SK-N-SH (cell line): ENCODE data around the gene MOSPD2. TPM values are rescaled to one million over a fixed set of nuclear protein-coding genes. Genes with fewer than 3 reads are reported as not detected.

Source experiments
- CTCF ChIA-PET: fragments of 300-600, 350-600 bp; formaldehyde crosslinking; extraction: SDS; loops from one replicate; lab custom pipeline; 2021; lab: Yijun Ruan, JAX
- POLR2A ChIA-PET: fragments of 350-600 bp; sonication (Branson Sonifier 250); formaldehyde crosslinking; extraction: SDS; loops from one replicate; lab custom pipeline; 2020; ENCODE audit warnings: antibody characterized with exemption, inconsistent platforms; lab: Yijun Ruan, JAX
- DNase-seq: peaks from one replicate; pipeline ENCODE4 v3.0.0; 2012
- H2AFZ ChIP-seq: fragments of 200-600 bp; sonication (generic); 2 replicates; pipeline ENCODE4 v1.8.1; 2016; ENCODE audit warnings: antibody characterized with exemption, mild to moderate bottlenecking, low read depth
- H3F3A ChIP-seq: fragments of 200-600 bp; sonication (generic); replicated peaks from 2 replicates; pipeline ENCODE3; 2016; ENCODE audit warnings: antibody characterized with exemption, mild to moderate bottlenecking; ENCODE audit not compliant: insufficient read depth
- H3K27ac ChIP-seq, 2 experiments: fragments of 200-500 bp in 1 of 2; fragments of 200-600 bp in 1 of 2; sonication (Bioruptor generic) in 1 of 2; sonication (generic), shearing (Covaris generic) in 1 of 2; 2 replicates each; pipeline versions ENCODE4 v1.5.1 to v1.6.1; 2014 to 2016; ENCODE audit warnings: low read depth in 2 of 2, inconsistent platforms in 1 of 2, low read length in 1 of 2, mild to moderate bottlenecking in 1 of 2, mixed read lengths in 1 of 2
- H3K27me3 ChIP-seq: fragments of 200-600 bp; sonication (generic), shearing (Covaris generic); 2 replicates; pipeline ENCODE4 v1.6.1; 2016; ENCODE audit warnings: mixed run types; ENCODE audit not compliant: insufficient read depth
- H3K36me3 ChIP-seq, 2 experiments: fragments of 200-500 bp in 1 of 2; fragments of 200-600 bp in 1 of 2; sonication (Bioruptor generic) in 1 of 2; sonication (generic) in 1 of 2; replicated peaks in 1 of 2; 2 replicates each; pipeline versions ENCODE3 to v1.5.1; 2014 to 2016; ENCODE audit warnings: low read length in 1 of 2, mild to moderate bottlenecking in 1 of 2; ENCODE audit not compliant: insufficient read depth in 2 of 2, control insufficient read depth in 1 of 2
- H3K4me1 ChIP-seq, 2 experiments: fragments of 200-500 bp in 1 of 2; fragments of 200-600 bp in 1 of 2; sonication (Bioruptor generic) in 1 of 2; sonication (generic), shearing (Covaris generic) in 1 of 2; 2 replicates each; pipeline versions ENCODE4 v1.5.1 to v1.6.1; 2014 to 2016; ENCODE audit warnings: low read depth in 1 of 2, low read length in 1 of 2, mixed run types in 1 of 2; ENCODE audit not compliant: insufficient read depth in 2 of 2, control insufficient read depth in 1 of 2
- H3K4me2 ChIP-seq: fragments of 200-600 bp; sonication (generic), shearing (Covaris generic); 2 replicates; pipeline ENCODE4 v1.6.1; 2017; ENCODE audit warnings: mixed run types
- H3K4me3 ChIP-seq, 2 experiments: fragments of 200-500 bp in 1 of 2; fragments of 200-600 bp in 1 of 2; sonication (Bioruptor generic) in 1 of 2; sonication (generic), shearing (Covaris generic) in 1 of 2; 2 replicates each; pipeline versions ENCODE4 v1.5.1 to v1.8.1; 2014 to 2016; ENCODE audit warnings: low read depth in 2 of 2, inconsistent platforms in 1 of 2, low read length in 1 of 2, mild to moderate bottlenecking in 1 of 2, mixed read lengths in 1 of 2, moderate library complexity in 1 of 2
- H3K79me2 ChIP-seq: fragments of 200-600 bp; sonication (generic); 2 replicates; pipeline ENCODE4 v1.8.1; 2017; ENCODE audit warnings: mild to moderate bottlenecking; ENCODE audit not compliant: insufficient read depth
- H3K9ac ChIP-seq: fragments of 200-600 bp; sonication (generic); 2 replicates; pipeline ENCODE4 v1.6.1; 2017; ENCODE audit warnings: mixed run types
- H3K9me2 ChIP-seq: fragments of 200-600 bp; sonication (generic); 2 replicates; pipeline ENCODE4 v1.6.1; 2017; ENCODE audit warnings: mixed run types
- H3K9me3 ChIP-seq: fragments of 200-600 bp; sonication (generic); 2 replicates; pipeline ENCODE4 v1.6.1; 2017; ENCODE audit warnings: mixed run types, mild to moderate bottlenecking, moderate library complexity
- H4K20me1 ChIP-seq: fragments of 200-600 bp; sonication (generic); 2 replicates; pipeline ENCODE4 v1.6.1; 2017; ENCODE audit warnings: mild to moderate bottlenecking, mixed run types; ENCODE audit not compliant: insufficient read depth
- EP300 ChIP-seq, 2 experiments: IDR thresholded peaks; 2 replicates each; pipeline versions ENCODE4 v1.4.0 to v1.6.1; 2012; ENCODE audit warnings: borderline replicate concordance in 1 of 2, low read depth in 1 of 2, low read length in 1 of 2
- FOSL2 ChIP-seq: IDR thresholded peaks from 2 replicates; pipeline ENCODE4 v1.4.0; 2012; ENCODE audit warnings: low read depth, mild to moderate bottlenecking, moderate library complexity, borderline replicate concordance
- MXI1 ChIP-seq: IDR thresholded peaks from 2 replicates; pipeline ENCODE4 v1.6.1; 2012; ENCODE audit warnings: mild to moderate bottlenecking, low read depth, low read length, improper control_type of control experiment
- RAD21 ChIP-seq: IDR thresholded peaks from 2 replicates; pipeline ENCODE4 v1.6.1; 2012; ENCODE audit warnings: mild to moderate bottlenecking, low read length
- RFX5 ChIP-seq: IDR thresholded peaks from 2 replicates; pipeline ENCODE4 v1.6.1; 2012; ENCODE audit warnings: mild to moderate bottlenecking, improper control_type of control experiment, low read length
- TEAD4 ChIP-seq: IDR thresholded peaks from 2 replicates; pipeline ENCODE4 v1.4.0; 2012; ENCODE audit warnings: mild to moderate bottlenecking, borderline replicate concordance; ENCODE audit not compliant: insufficient read depth
- WGBS: methylation state at CpG from one replicate; pipeline ENCODE4 v1.1.6; 2017; ENCODE audit warnings: low lambda C conversion rate; 5-methylcytosine and 5-hydroxymethylcytosine counted together
- polyA plus RNA-seq, 3 experiments: library from polyadenylated mRNA; depleted of rRNA; stranded (reverse); fragments of >200 nt; gene quantifications; 2 replicates each; pipeline ENCODE4 v1.2.3, GENCODE V29; 2012
- TF ChIP-seq, protein P1 (sequence below): fragments of 200-600 bp; sonication (generic); IDR thresholded peaks from 2 replicates; pipeline ENCODE4 v1.6.1; 2017; ENCODE audit warnings: antibody characterized with exemption, mild to moderate bottlenecking, moderate library complexity

Gene MOSPD2
- polyA plus RNA-seq, 1 of the 3 experiments (the other 2 are of a cell fraction) = 7.6 TPM

DNA sequence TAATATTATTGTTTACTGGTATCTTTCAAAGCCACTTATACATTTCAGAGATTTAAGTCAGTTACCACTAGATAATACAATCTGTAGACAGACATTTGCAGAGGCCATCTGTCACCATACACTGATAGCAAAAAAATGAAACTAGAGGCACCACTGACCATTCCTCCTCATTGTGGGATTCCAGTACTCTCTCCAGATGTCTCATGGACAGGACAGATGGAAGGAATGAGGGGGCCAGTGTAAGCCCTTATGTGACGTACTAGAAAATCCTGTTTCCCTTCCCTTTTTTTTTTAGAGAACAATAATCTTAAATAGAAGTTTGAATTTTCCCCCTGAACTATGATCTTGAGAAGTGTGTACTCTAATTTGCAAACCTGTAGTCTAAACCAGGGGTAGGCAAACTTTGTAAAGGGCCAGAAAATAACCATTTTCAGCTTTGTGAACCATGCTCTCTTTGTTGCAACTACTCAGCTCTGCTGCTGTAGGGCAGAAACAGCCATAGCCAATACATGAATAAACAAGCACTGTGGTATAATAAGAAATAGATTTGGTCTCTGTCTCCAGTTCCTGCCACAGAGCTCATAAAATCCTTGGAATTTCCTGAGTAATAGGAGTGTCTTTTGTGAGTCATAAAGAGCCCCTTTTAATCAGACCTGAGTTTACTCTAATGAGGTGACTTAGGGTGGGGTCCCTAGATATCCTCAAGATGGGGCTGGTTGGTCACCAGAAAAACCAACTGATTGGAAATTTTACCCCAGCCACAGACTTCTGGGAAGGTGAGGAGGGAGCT lies 90.4 kb downstream of the MOSPD2 start:
- POLR2A ChIA-PET = no interaction called here
- H3K9ac ChIP-seq = peak overlapping the region; percentile 41; the same call in 1 of the 2 replicates
- no peaks in the 10 kb centered on the region for H4K20me1 ChIP-seq
- DNase-seq = no peak
- H3K27ac ChIP-seq = peak overlapping the region in 1 of 2 experiments; percentile 60; a peak in 3 of 4 replicates
- peak overlapping the region; percentile 59; the same call in 1 of the 2 replicates for H3K4me2 ChIP-seq
- TF ChIP-seq FOSL2 (peak; percentile 45; the same call in 1 of the 2 replicates), TEAD4 (peak; percentile 17; the same call in 1 of the 2 replicates), MXI1 (no peak), EP300 (IDR thresholded peaks at IDR 0.05; ENCODE audit: borderline replicate concordance in 1 of 2, low read depth in 1 of 2, low read length in 1 of 2) (peak in 1 of 2 experiments; percentile 32; a peak in 1 of 4 replicates)
- TF ChIP-seq, all 33 proteins: peak for 3
- Histone ChIP-seq H3K4me3 (0 out of 4 replicates have a peak overlapping the region, but pooled peaks of 1 of the 2 experiments have one; percentile 5), H3K9me2 (no peaks in the 10 kb centered on the region), H3K27me3 (no peaks in the 10 kb centered on the region), H3K36me3 (no peaks in the 10 kb centered on the region), H3K79me2 (no peaks in the 10 kb centered on the region), H2AFZ (peak overlapping the region; percentile 84; the same call in 1 of the 2 replicates), H3F3A (no peaks in the 10 kb centered on the region), H3K9me3 (no peaks in the 10 kb centered on the region), H3K4me1 (peaks cover 0 to 9% of the 10 kb centered on the region in 2 experiments; a peak in 1 of 4 replicates)
- WGBS = 29% methylated on average over 1 of the region's 1 CpG
- CTCF ChIA-PET = no interaction called here

GRCh38 chrX:14964500-14964899 lies 91.3 kb downstream of the MOSPD2 start:
- CTCF ChIA-PET = no interaction called here
- POLR2A ChIA-PET = no interaction called here
- no peaks in the 10 kb centered on the region for H3K79me2 ChIP-seq
- H3K4me3 ChIP-seq = no peak overlapping the region
- 34% methylated on average over 2 of the region's 2 CpGs for WGBS
- peak overlapping the region in 1 of 2 experiments; percentile 60; a peak in 1 of 4 replicates for H3K27ac ChIP-seq
- H4K20me1 ChIP-seq = no peaks in the 10 kb centered on the region
- no peak overlapping the region for H3K9ac ChIP-seq
- H3K27me3 ChIP-seq = no peaks in the 10 kb centered on the region
- DNase-seq = no peak
- TF ChIP-seq, protein P1, sequence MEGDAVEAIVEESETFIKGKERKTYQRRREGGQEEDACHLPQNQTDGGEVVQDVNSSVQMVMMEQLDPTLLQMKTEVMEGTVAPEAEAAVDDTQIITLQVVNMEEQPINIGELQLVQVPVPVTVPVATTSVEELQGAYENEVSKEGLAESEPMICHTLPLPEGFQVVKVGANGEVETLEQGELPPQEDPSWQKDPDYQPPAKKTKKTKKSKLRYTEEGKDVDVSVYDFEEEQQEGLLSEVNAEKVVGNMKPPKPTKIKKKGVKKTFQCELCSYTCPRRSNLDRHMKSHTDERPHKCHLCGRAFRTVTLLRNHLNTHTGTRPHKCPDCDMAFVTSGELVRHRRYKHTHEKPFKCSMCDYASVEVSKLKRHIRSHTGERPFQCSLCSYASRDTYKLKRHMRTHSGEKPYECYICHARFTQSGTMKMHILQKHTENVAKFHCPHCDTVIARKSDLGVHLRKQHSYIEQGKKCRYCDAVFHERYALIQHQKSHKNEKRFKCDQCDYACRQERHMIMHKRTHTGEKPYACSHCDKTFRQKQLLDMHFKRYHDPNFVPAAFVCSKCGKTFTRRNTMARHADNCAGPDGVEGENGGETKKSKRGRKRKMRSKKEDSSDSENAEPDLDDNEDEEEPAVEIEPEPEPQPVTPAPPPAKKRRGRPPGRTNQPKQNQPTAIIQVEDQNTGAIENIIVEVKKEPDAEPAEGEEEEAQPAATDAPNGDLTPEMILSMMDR = peak; percentile 37
- peak; percentile 21; the same call in 1 of the 2 replicates for TF ChIP-seq RAD21
- TF ChIP-seq RFX5 = no peak
- TF ChIP-seq, all 33 proteins: peak for 2
- Histone ChIP-seq H3K9me3 (no peaks in the 10 kb centered on the region), H3K4me2 (0 out of 2 replicates have a peak overlapping the region, but pooled peaks have one; percentile 59), H3K9me2 (no peaks in the 10 kb centered on the region), H2AFZ (peak overlapping the region; percentile 84; the same call in 1 of the 2 replicates), H3F3A (no peaks in the 10 kb centered on the region), H3K36me3 (no peaks in the 10 kb centered on the region), H3K4me1 (peaks cover 0 to 9% of the 10 kb centered on the region in 2 experiments; a peak in 1 of 4 replicates)

Other genes with a start within 250 kb of the MOSPD2 start
- gene FANCB, start 352 bp upstream of the MOSPD2 start, polyA plus RNA-seq (2012; rRNA removed) = 0.81 and 1.2 TPM in 2 replicates